Fibroblast of the aortic adventitia (primary cell): Measurements from ENCODE around the gene LVRN. TPM values are rescaled to one million over a fixed set of nuclear protein-coding genes. Genes with fewer than 3 reads are reported as not detected.

Source experiments
- DNase-seq: peaks from one replicate; pipeline ENCODE4 v3.0.0-alpha.2; 2010; ENCODE audit warnings: low read depth
- H3K4me3 ChIP-seq: 2 replicates; pipeline ENCODE4 v1.5.1; 2011; ENCODE audit warnings: low read depth, mild to moderate bottlenecking, control low read depth, low read length, moderate library complexity
- CTCF ChIP-seq: IDR thresholded peaks from 2 replicates; pipeline ENCODE4 v1.5.1; 2011; ENCODE audit warnings: mild to moderate bottlenecking, low read length, control low read depth, inconsistent platforms; ENCODE audit not compliant: insufficient read depth
- total RNA-seq: library from RNA; depleted of rRNA; stranded (reverse); fragments of >200 nt; gene quantifications from 2 replicates; pipeline ENCODE4 v1.2.3, GENCODE V29; 2012; ENCODE audit warnings: low replicate concordance

Gene LVRN
- total RNA-seq, 1 donor, result 0.90 TPM

- TF ChIP-seq CTCF, result no peak
- no peak overlapping the region for H3K4me3 ChIP-seq
- DNase-seq, result no peak
These were observed 80.1 kb downstream of the LVRN start for GRCh38 chr5:116042375-116042774.

DNA sequence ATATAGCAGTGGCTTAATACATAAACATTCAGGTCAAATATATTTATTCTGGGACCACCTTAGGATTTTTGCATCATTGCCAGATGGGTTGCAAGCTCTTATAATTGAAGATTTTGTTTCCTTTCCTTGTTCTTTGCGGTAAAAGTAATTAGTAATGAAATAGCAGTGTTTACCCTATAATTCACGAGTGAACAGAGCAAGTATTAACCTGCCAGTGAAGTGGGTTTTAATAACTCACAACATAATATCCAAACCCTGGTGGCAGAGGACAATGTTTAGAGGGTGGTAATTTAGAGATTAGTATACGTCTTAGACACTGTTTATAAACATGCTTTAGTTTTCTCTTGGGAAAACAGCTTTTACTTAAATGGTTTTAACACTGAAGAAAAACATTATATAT is 81.8 kb downstream of the LVRN start:
- no peak overlapping the region for H3K4me3 ChIP-seq
- DNase-seq, result no peak
- no peak for TF ChIP-seq CTCF

GRCh38 chr5:116045821-116046220 is 83.5 kb downstream of the LVRN start:
- DNase-seq, result no peak
- no peak for TF ChIP-seq CTCF
- no peak overlapping the region for H3K4me3 ChIP-seq

DNA sequence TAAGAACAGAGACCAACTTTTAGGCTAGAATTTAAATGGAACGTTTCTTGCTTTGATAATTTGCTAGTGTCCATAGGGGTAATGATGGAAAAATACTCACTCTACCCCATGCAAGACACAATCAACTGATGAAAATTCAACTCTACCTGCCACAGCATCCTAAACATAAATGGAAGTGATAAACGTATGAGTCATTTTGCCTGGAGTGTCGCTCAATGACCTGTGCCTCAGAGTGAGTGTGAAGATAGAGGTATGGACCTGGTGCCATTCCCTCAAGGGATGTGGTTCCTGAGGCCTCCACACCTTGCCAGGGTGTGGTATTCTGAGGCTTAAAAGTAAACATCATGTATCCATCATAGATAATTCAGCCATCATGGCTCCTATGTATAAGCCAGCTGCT is 84.0 kb downstream of the LVRN start:
- H3K4me3 ChIP-seq, result no peak overlapping the region
- no peak for TF ChIP-seq CTCF
- DNase-seq, result no peak

GRCh38 chr5:116046823-116047222 is 84.5 kb downstream of the LVRN start:
- no peak overlapping the region for H3K4me3 ChIP-seq
- DNase-seq, result no peak
- TF ChIP-seq CTCF, result no peak

- DNase-seq, result no peak
- no peak overlapping the region for H3K4me3 ChIP-seq
- TF ChIP-seq CTCF, result no peak
These were observed 96.2 kb downstream of the LVRN start for GRCh38 chr5:116058346-116058936.

DNA sequence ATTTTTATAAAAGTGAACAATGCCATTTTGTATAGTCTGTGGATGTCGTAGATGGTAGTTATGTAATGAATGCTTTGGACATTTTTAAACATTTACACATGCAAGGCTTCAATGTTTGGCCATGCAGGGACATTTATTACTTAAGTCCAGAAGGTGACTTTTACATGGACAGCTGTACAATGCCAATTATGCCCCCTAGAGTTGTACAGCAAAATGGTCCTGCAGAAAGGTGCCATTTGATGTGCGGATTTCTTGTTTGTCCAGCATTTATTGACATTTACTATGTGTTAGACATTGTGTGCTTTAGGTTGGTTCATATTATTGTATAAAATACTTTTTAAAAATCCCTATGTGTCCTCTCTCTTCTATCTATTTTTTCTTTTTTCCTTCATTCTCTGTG is 100.1 kb downstream of the LVRN start:
- TF ChIP-seq CTCF, result no peak
- no peak for DNase-seq
- H3K4me3 ChIP-seq, result no peak overlapping the region
